ENCODE data around the gene ERICH3.

Gene ERICH3

GRCh38 chr1:74591949-74592348 lies 81.6 kb downstream of the ERICH3 start:
- no peak for DNase-seq (ENCODE audit: low spot score)

GRCh38 chr1:74590288-74590687 lies 83.3 kb downstream of the ERICH3 start:
- DNase-seq (ENCODE audit: low spot score), result no peak

- no peak for DNase-seq (ENCODE audit: low spot score)
These were observed 85.7 kb downstream of the ERICH3 start for GRCh38 chr1:74587888-74588287.

DNA sequence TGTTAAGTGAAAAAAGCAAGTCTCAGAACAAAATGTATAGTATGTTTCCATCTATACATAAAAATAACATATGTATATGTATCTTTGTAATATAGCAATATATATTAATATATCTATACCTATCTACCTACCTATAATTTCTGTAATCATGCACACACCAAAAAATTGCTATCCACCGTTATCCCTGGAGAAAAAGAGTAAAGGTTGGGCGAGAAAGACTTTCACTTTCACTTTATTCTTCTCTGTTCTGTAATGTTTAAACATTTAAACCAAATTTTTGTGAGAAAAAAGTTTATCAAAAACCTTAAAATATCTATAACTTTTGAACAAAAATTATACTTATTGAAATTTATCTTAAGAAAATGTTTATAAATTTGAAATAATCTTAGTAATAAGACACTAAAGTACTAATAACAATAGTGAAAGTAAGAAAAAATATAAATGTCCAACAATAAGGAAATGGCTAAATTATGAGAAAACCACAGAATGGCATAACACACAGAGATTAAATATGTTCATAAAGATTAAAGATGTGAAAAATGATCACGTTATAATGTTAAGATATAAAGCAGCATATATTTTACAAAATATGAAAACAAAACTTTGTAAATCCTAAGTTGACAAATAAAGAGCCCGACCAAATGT lies 87.2 kb downstream of the ERICH3 start:
- DNase-seq (ENCODE audit: low spot score), result no peak

DNA sequence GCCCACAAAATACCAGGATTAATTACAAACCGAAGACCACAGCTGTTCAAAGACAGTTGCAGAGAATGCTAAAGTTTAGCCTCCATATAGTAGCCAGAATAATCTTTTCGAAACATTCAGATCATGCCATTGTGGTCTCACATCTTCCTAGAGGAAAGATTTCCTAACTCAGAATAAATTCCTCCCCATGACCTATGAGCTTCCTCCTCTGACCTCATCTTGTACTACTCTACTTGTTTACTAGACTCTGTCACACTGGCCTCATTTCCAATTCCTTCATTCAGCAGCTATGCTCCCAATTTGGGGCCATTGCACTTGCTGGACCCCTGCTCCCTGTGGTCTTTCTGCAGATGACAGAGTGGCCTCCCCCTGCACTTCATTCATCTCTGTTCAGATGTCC lies 89.4 kb downstream of the ERICH3 start:
- no peak for DNase-seq (ENCODE audit: low spot score)

DNA sequence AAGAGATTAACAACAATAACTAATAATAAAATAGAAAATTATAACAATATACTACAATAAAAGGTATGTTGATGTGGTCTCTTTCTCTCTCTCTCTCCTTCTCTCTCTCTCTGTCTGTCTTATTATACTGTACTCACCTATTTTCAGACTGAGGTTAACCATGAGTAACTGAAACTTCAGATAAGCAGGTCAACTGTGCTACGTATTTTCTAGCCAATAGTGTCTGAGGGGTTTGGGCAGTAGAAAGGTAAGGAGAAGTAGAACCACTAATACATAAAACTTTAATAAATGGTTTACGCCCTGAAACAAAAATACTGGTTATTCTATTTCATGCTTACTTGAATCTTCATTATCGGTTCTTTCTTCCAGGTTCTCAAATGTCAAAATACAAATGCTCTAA lies 90.2 kb downstream of the ERICH3 start:
- no peak for DNase-seq (ENCODE audit: low spot score)

DNA sequence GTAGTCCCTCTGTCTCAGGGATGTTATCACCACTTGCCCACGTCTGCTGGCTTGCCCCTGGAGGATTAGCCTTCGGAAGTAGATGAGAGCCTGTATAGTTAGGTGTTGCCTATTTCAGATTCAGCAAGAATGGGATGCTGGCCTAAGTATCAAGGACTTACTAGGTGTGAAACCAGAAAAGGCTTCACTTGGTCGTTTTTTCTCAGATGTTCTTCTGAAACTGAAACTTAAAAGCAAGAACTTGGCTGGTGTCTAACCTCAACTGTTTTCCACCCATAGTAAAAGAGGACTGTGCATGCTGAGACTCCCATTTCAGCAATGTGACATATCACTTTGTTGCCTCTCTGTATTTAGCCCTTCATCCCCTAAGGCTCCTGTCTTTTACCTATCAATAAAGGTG lies 94.2 kb downstream of the ERICH3 start:
- no peak for DNase-seq (ENCODE audit: low spot score)

DNA sequence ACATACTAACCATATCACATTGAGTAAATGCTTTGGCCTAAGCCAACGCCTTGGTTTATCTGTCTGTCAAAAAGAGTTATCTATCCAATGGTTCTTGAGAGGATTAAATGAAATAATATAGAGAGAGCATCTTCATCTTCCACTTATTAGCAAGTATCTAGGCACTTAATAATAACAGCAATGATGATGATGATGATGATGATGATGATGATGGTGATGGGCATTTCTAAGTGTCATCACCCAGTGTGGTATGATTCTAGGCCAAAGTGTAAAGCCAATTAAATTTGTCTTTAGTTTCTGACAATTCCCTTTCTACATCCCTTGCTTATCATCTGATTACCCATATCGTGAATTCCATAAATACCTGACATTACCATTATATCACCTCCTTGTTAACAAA lies 95.5 kb downstream of the ERICH3 start:
- no peak for DNase-seq (ENCODE audit: low spot score)

GRCh38 chr1:74571891-74572290 lies 101.7 kb downstream of the ERICH3 start:
- no peak for DNase-seq (ENCODE audit: low spot score)

GRCh38 chr1:74571493-74571800 lies 102.1 kb downstream of the ERICH3 start:
- no peak for DNase-seq (ENCODE audit: low spot score)

DNA sequence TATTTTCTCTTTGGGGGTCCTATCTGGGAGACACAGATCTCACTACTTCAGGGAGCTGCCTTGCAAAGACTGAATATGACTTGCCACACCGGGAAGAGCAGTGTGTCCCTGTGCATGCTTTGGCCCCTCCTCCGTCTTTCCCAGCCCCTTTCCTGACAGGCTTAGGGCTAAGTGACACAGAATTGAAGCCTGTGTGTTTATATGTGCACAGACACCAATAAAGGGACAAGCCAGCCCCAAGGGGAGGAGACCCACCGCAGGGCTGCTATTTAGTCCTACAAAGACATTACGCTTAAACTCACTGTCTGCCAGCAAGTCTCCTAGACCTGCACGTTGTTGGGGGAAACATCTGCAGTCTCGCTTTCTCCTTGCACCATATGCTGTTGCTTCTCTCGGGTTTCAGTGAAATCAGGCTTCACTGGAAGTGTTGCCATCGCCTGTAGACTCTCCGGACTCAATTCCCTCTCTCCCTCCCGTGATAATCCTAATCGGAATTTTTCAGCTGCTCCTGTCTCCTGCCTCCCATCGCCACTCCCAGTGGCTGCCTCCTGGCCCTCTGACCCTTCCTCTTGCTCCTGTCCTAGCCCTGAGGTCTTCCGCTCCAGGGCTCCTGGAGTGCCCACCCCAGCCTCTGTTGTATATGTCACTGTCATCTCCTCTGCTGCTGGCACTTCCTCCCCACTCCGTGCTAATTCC lies 102.6 kb downstream of the ERICH3 start:
- no peak for DNase-seq (ENCODE audit: low spot score)

GRCh38 chr1:74549932-74550331 lies 123.7 kb downstream of the ERICH3 start:
- no peak for DNase-seq (ENCODE audit: low spot score)

- no peak for DNase-seq (ENCODE audit: low spot score)
These were observed 124.4 kb downstream of the ERICH3 start for GRCh38 chr1:74548961-74549750.

DNA sequence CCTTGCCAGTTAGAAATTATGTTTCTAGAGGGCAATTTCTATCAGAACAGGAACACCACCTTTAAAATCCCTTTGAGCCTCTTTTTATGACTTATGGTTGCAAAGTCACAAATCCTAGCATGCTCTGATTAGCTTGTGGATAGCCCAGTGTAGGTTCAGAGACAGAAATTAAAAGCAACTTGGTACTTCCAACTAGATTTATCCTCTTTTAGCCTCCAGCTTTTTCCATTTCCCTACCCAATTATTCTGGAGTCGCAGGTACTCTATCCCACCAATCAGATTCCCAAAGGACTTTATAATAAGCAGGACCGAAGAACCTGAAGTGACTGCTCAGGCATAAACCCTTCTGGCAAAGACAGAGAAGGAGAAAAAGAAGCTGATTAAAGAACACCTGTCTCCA lies 127.8 kb downstream of the ERICH3 start:
- no peak for DNase-seq (ENCODE audit: low spot score)

- DNase-seq (ENCODE audit: low spot score), result no peak
These were observed 139.4 kb downstream of the ERICH3 start for GRCh38 chr1:74534241-74534640.

GRCh38 chr1:74531796-74532195 lies 141.8 kb downstream of the ERICH3 start:
- DNase-seq (ENCODE audit: low spot score), result no peak

- DNase-seq (ENCODE audit: low spot score), result no peak
These were observed 142.7 kb downstream of the ERICH3 start for GRCh38 chr1:74530892-74531291.

GRCh38 chr1:74528123-74528522 lies 145.5 kb downstream of the ERICH3 start:
- no peak for DNase-seq (ENCODE audit: low spot score)

DNA sequence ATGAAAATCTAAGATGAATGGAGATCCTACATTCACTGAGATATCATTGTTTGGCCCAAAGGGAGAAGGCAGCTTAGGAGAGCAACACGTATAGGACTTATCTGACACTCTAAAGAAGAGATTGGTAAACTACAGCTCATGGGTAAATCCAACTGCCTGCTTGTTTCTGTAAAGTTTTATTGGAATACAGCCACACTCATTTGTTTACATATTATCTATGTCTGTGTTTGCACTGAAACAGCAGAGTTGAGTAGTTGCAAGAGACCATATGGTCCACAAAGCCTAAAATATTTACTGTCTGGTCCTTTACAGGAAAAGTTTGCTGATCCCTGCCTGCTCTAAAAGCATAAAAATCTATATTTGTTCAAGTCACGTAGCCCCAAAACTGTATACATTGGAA lies 146.9 kb downstream of the ERICH3 start:
- no peak for DNase-seq (ENCODE audit: low spot score)

- no peak for DNase-seq (ENCODE audit: low spot score)
These were observed 149.6 kb downstream of the ERICH3 start for GRCh38 chr1:74523873-74524480.

GRCh38 chr1:74522148-74522547 lies 151.4 kb downstream of the ERICH3 start:
- no peak for DNase-seq (ENCODE audit: low spot score)
